ENCODE measurements around the gene TBX1. TPM values are rescaled to one million over a fixed set of nuclear protein-coding genes. Genes with fewer than 3 reads are reported as not detected.

TBX1 gene
- total RNA-seq, 3 donors from 2014 or later (not counting 1 experiment from before 2014, with no cell fraction given): 2.0 to 4.6 (median 3.2) TPM

- peaks cover 0 to 1% of the 10 kb centered on the region in 2 donors for H3K27me3 Mint-ChIP-seq (ENCODE audit: low read depth in 2 of 2)
- WGBS (ENCODE audit: insufficient coverage): 87% methylated on average over 7 of the region's 7 CpGs
Measured at GRCh38 chr22:19739911-19740449, 20.6 kb upstream of the TBX1 start.

GRCh38 chr22:19740586-19740985, 20.0 kb upstream of the TBX1 start:
- no peak overlapping the region for H3K27ac ChIP-seq (ENCODE audit: low read length)
- Mint-ChIP-seq H3K4me1 (no peaks in the 10 kb centered on the region), H3K4me3 (no peak overlapping the region), H3K36me3 (no peaks in the 10 kb centered on the region), H3K9me3 (no peaks in the 10 kb centered on the region), H3K27ac (no peak overlapping the region), H3K27me3 (ENCODE audit: low read depth in 2 of 2) (no peaks in the 10 kb centered on the region)
- no peaks in the 10 kb centered on the region for H3K36me3 ChIP-seq (ENCODE audit: control insufficient read depth, insufficient read depth, low read length)
- H3K4me1 ChIP-seq (ENCODE audit: control insufficient read depth, insufficient read depth, low read length): no peaks in the 10 kb centered on the region
- H3K4me3 ChIP-seq (ENCODE audit: low read length): no peak overlapping the region
- ATAC-seq (no peak), DNase-seq (no peak)
- H3K9me3 ChIP-seq (ENCODE audit: control insufficient read depth, insufficient read depth, low read length): no peaks in the 10 kb centered on the region
- no peaks in the 10 kb centered on the region for H3K27me3 ChIP-seq (ENCODE audit: control insufficient read depth, insufficient read depth, low read length)
- TF ChIP-seq CTCF (IDR thresholded peaks at IDR 0.05): no peak
- intact Hi-C loops (cut with micrococcal nuclease): no loop called here
- WGBS (ENCODE audit: insufficient coverage): 88% methylated on average over 15 of the region's 15 CpGs

More at GRCh38 chr22:19739911-19740449, 20.6 kb upstream of the TBX1 start:
- Histone ChIP-seq H3K4me1 (ENCODE audit: control insufficient read depth, insufficient read depth, low read length) (no peaks in the 10 kb centered on the region), H3K4me3 (ENCODE audit: low read length) (no peak overlapping the region), H3K36me3 (ENCODE audit: control insufficient read depth, insufficient read depth, low read length) (no peaks in the 10 kb centered on the region), H3K27ac (ENCODE audit: low read length) (no peak overlapping the region), H3K9me3 (ENCODE audit: control insufficient read depth, insufficient read depth, low read length) (no peaks in the 10 kb centered on the region), H3K27me3 (ENCODE audit: control insufficient read depth, insufficient read depth, low read length) (no peaks in the 10 kb centered on the region)
- Mint-ChIP-seq H3K4me3 (no peak overlapping the region), H3K4me1 (no peaks in the 10 kb centered on the region), H3K9me3 (no peaks in the 10 kb centered on the region), H3K27ac (no peak overlapping the region), H3K36me3 (no peaks in the 10 kb centered on the region)
- DNase-seq (no peak), ATAC-seq (no peak)
- intact Hi-C loops (cut with micrococcal nuclease): no loop called here
- no peak for TF ChIP-seq CTCF (IDR thresholded peaks at IDR 0.05)

- no peaks in the 10 kb centered on the region for H3K36me3 Mint-ChIP-seq
- WGBS (ENCODE audit: insufficient coverage): 94% methylated on average over 6 of the region's 7 CpGs
- DNase-seq (no peak), ATAC-seq (no peak)
- TF ChIP-seq CTCF (IDR thresholded peaks at IDR 0.05): no peak
- Histone ChIP-seq H3K9me3 (ENCODE audit: control insufficient read depth, insufficient read depth, low read length) (no peaks in the 10 kb centered on the region), H3K27me3 (ENCODE audit: control insufficient read depth, insufficient read depth, low read length) (no peaks in the 10 kb centered on the region), H3K4me1 (ENCODE audit: control insufficient read depth, insufficient read depth, low read length) (no peaks in the 10 kb centered on the region), H3K27ac (ENCODE audit: low read length) (no peak overlapping the region), H3K4me3 (ENCODE audit: low read length) (no peak overlapping the region), H3K36me3 (ENCODE audit: control insufficient read depth, insufficient read depth, low read length) (no peaks in the 10 kb centered on the region)
- no peak overlapping the region for H3K27ac Mint-ChIP-seq
- no peaks in the 10 kb centered on the region for H3K4me1 Mint-ChIP-seq
- H3K27me3 Mint-ChIP-seq (ENCODE audit: low read depth in 2 of 2): no peaks in the 10 kb centered on the region
- H3K9me3 Mint-ChIP-seq: no peaks in the 10 kb centered on the region
- intact Hi-C loops (cut with micrococcal nuclease): no loop called here
- no peak overlapping the region for H3K4me3 Mint-ChIP-seq
Measured at GRCh38 chr22:19741053-19741452, 19.5 kb upstream of the TBX1 start.
